ENCODE data around the gene AP1B1.
"Not testable (repeated sequence)": the region's sequence is repeated elsewhere in the genome, so short reads cannot be mapped to it uniquely, and the experiment has no call there.

AP1B1 gene

DNA sequence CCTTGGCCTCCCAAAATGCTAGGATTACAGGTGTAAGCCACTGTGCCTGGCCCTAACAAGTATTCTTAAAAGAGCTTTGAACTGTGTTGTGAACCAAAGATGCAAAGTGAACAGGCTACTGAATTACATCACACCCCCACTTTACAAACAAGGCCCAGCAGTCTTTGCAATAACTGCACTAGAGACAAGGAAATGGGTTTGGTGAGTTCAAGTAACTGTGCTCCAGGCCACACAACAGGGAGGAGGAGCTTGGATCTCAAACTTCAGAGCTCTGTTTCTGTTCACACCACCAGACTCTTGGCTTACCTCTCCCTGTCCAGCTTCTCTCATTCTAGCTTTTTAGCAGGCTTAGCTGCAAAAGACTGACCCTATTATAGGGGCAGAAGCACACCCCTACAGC lies 42.4 kb downstream of the AP1B1 start:
- H3K4me3 ChIP-seq (ENCODE audit: low read length), result no peak overlapping the region
- no peaks in the 10 kb centered on the region for H3K4me1 ChIP-seq (ENCODE audit: insufficient read depth, low read length)
- no peaks in the 10 kb centered on the region for H3K9me3 ChIP-seq (ENCODE audit: insufficient read depth, low read depth, low read length)
- no peak overlapping the region for H3K27ac ChIP-seq (ENCODE audit: low read length)
- H3K9ac ChIP-seq (ENCODE audit: low read depth, low read length), result no peak overlapping the region
- H3K36me3 ChIP-seq (ENCODE audit: insufficient read depth, low read depth, low read length), result peaks cover 89% of the 10 kb centered on the region
- H3K27me3 ChIP-seq (ENCODE audit: insufficient read depth, low read length), result no peaks in the 10 kb centered on the region

DNA sequence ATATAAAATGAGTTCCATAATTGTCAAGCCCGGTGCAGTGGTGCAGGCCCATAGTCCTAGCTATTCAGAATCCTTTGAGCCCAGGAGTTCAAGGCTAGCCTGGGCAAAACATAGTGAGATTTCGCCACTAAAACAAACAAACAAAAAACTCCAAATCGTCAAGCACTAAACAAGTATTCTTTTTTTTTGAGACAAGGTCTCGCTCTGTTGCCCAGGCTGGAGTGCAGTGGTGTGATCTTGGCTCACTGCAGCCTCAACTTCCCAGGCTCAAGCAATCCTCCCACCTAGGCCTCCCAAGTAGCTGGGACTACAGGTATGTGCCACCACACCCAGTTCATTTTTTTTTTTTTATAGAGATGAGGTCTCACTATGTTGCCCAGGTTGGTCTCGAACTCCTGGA lies 43.5 kb downstream of the AP1B1 start:
- H3K27ac ChIP-seq (ENCODE audit: low read length); H3K9ac ChIP-seq (ENCODE audit: low read depth, low read length); H3K4me3 ChIP-seq (ENCODE audit: low read length); H3K27me3 ChIP-seq (ENCODE audit: insufficient read depth, low read length); H3K4me1 ChIP-seq (ENCODE audit: insufficient read depth, low read length); H3K9me3 ChIP-seq (ENCODE audit: insufficient read depth, low read depth, low read length): not testable (repeated sequence)
- H3K36me3 ChIP-seq (ENCODE audit: insufficient read depth, low read depth, low read length), result peaks cover 88% of the 10 kb centered on the region

DNA sequence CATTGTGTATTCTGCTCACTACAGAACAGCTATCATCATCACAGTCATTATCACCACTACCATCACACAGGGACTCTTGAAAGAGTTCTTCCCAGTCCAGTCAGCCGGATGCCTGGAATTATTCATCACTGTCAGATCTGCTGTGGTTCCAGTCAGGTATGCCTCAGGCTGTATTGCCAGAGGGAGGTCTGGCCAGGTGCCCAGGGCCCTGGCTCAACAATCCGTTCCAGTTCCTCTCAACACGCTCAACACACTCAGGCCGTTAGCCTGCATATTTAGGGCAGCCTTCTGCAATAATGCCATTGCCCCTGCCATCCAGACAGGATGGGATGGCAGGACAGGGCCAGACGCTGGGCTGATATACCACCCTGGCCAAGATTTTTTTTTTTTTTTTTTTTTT lies 44.2 kb downstream of the AP1B1 start:
- Histone ChIP-seq H3K36me3 (ENCODE audit: insufficient read depth, low read depth, low read length) (peaks cover 89% of the 10 kb centered on the region), H3K9ac (ENCODE audit: low read depth, low read length) (no peak overlapping the region), H3K27ac (ENCODE audit: low read length) (no peak overlapping the region)

DNA sequence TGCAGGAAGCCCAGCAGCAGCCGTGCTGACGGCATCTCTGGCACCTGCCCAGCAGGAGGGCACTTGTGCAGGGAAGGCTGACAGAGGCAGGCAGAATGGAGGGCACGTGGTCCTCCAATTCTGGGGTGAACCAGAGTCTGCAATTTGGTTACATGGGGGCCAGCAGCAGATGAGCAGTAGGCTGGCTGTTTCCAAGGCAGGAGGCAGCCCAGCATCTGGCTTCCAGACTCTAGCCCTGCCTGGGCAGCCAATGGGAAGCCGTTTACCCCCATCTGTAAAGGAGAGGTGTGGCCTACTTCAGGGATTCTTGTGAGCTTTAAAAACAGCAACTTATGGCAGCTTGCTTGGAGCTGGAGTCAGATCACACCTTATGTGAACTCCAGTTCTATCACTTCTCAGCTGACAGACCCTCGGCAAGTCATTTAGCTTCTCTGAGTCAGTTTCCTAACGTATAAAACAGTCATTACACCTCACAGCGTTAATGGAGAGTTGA lies 45.0 kb downstream of the AP1B1 start:
- H3K27ac ChIP-seq (ENCODE audit: low read length), result no peak overlapping the region

More for the DNA sequence above, 44.2 kb downstream of the AP1B1 start:
- Histone ChIP-seq H3K9me3 (ENCODE audit: insufficient read depth, low read depth, low read length) (no peaks in the 10 kb centered on the region), H3K27me3 (ENCODE audit: insufficient read depth, low read length) (no peaks in the 10 kb centered on the region), H3K4me1 (ENCODE audit: insufficient read depth, low read length) (no peaks in the 10 kb centered on the region), H3K4me3 (ENCODE audit: low read length) (no peak overlapping the region)

DNA sequence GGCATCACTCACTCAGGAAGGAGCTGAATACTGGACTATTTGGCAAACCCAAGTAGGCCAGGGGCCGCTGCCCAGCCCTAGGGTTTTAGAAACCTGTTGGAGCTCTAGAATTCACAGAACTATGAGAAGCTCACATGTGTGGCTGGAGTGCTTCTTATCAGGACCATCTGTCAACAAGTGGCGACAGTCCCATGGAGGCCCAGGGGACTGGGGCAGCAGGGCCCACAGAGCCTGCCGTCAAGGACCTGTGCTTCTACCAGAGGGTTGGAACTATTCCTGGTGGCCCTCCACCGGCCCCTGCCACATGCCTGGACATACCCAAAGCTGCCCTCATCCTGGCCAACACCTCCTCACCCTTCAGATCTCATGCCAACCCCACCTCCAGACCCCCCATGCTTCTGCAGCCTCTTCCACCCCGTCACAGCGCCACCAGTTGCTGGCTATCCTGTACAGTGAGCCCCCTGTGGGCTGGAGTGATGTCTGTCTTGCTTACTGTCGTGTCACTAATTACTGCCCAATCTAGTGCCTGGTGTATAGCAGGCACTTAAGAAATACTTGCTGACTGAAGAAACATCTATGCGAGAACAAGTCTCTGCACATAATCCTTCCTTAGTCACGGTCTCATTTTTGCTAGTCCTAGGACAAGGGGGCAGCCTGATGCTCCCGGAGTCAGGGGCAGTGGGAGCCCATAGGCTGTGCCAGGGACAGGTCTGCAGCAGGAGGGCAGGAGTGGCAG lies 45.6 kb downstream of the AP1B1 start:
- no peak overlapping the region for H3K4me3 ChIP-seq (ENCODE audit: low read length)
- H3K36me3 ChIP-seq (ENCODE audit: insufficient read depth, low read depth, low read length), result peaks cover 89% of the 10 kb centered on the region
- no peaks in the 10 kb centered on the region for H3K4me1 ChIP-seq (ENCODE audit: insufficient read depth, low read length)
- H3K9ac ChIP-seq (ENCODE audit: low read depth, low read length), result no peak overlapping the region
- H3K9me3 ChIP-seq (ENCODE audit: insufficient read depth, low read depth, low read length), result no peaks in the 10 kb centered on the region
- H3K27ac ChIP-seq (ENCODE audit: low read length), result no peak overlapping the region
- no peaks in the 10 kb centered on the region for H3K27me3 ChIP-seq (ENCODE audit: insufficient read depth, low read length)

More for the DNA sequence above, 45.0 kb downstream of the AP1B1 start:
- H3K27me3 ChIP-seq (ENCODE audit: insufficient read depth, low read length), result no peaks in the 10 kb centered on the region
- H3K4me1 ChIP-seq (ENCODE audit: insufficient read depth, low read length), result no peaks in the 10 kb centered on the region
- no peak overlapping the region for H3K9ac ChIP-seq (ENCODE audit: low read depth, low read length)
- H3K36me3 ChIP-seq (ENCODE audit: insufficient read depth, low read depth, low read length), result peaks cover 89% of the 10 kb centered on the region
- H3K9me3 ChIP-seq (ENCODE audit: insufficient read depth, low read depth, low read length), result no peaks in the 10 kb centered on the region
- no peak overlapping the region for H3K4me3 ChIP-seq (ENCODE audit: low read length)

DNA sequence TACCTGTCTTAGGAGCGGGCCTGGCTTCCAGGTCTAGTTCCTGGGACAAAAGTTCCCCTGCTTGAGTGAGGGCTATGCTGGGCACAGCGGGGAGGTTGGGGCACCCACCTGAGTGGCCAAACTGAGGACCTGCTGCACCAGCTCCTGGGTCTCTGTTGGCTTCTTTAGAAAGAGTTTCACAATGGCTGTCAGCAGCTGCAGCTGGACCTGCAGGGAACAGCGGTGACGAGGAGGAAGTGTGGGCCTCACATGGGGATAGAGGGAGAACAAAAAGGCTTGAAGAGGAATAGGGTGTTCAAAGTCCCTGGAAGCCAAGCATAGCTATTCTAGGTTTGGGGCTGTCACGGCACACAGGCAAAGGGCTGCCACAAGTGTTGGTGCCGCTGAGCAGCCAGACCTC lies 46.2 kb downstream of the AP1B1 start:
- Histone ChIP-seq H3K27ac (ENCODE audit: low read length) (no peak overlapping the region), H3K4me1 (ENCODE audit: insufficient read depth, low read length) (no peaks in the 10 kb centered on the region), H3K4me3 (ENCODE audit: low read length) (no peak overlapping the region), H3K36me3 (ENCODE audit: insufficient read depth, low read depth, low read length) (peaks cover 85% of the 10 kb centered on the region), H3K27me3 (ENCODE audit: insufficient read depth, low read length) (no peaks in the 10 kb centered on the region), H3K9ac (ENCODE audit: low read depth, low read length) (no peak overlapping the region), H3K9me3 (ENCODE audit: insufficient read depth, low read depth, low read length) (no peaks in the 10 kb centered on the region)

DNA sequence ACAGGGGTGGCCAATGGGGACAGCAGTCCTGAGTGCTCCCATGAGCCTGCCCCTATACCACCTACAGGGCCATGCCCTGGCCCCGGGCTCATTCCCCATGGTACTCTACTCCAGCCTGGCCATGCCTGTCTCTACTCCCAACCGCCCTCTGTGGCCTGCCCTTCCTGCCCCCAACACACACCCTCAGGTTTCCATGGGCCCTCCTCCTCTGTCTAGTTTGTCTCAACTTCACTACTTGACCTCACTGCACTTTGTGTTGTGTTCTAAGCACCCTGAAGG lies 46.6 kb downstream of the AP1B1 start:
- H3K36me3 ChIP-seq (ENCODE audit: insufficient read depth, low read depth, low read length), result peaks cover 85% of the 10 kb centered on the region
- H3K27ac ChIP-seq (ENCODE audit: low read length), result no peak overlapping the region
- no peak overlapping the region for H3K9ac ChIP-seq (ENCODE audit: low read depth, low read length)
- no peak overlapping the region for H3K4me3 ChIP-seq (ENCODE audit: low read length)
- no peaks in the 10 kb centered on the region for H3K4me1 ChIP-seq (ENCODE audit: insufficient read depth, low read length)
- no peaks in the 10 kb centered on the region for H3K27me3 ChIP-seq (ENCODE audit: insufficient read depth, low read length)
- no peaks in the 10 kb centered on the region for H3K9me3 ChIP-seq (ENCODE audit: insufficient read depth, low read depth, low read length)

DNA sequence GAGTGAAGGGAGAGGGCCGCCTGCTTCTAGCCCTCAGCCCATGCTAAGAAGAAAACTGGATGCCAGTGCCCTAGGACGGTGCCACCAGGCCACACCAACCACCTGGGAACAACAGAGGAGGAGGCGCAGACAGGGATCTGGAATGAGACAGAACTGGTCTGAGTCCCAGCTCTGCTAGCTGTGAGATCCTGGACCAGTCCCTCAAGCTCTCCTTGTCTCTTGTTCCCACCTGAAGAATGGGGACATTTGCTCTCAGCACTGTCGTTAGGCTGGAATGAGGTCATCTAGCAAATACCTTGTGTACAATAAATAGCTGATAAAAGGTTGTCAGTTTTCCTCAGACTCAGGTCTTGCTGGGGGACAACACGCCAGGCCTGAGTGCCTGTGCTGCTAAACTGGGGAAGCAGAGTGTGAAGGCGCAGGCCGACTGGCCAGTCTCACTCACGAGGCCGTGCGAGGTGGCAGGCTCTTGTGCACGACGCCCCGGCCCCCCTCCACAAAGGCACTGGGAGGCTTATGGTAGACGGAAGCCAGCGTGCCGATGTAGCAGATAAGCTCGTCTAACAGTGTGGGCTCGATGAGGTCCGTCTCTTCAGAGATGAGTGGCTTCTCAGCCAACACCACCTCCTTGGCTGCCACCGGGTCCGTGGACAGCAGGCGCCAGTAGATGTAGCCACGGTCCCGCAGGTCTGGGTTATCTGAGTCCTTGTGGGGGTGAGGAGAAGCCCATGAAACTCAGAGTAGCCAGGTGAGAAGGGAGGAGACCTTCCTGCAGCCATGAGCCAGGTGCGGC lies 47.1 kb downstream of the AP1B1 start:
- H3K9me3 ChIP-seq (ENCODE audit: insufficient read depth, low read depth, low read length), result no peaks in the 10 kb centered on the region
- H3K4me3 ChIP-seq (ENCODE audit: low read length), result no peak overlapping the region
- no peak overlapping the region for H3K27ac ChIP-seq (ENCODE audit: low read length)
- no peaks in the 10 kb centered on the region for H3K27me3 ChIP-seq (ENCODE audit: insufficient read depth, low read length)
- no peaks in the 10 kb centered on the region for H3K4me1 ChIP-seq (ENCODE audit: insufficient read depth, low read length)
- H3K36me3 ChIP-seq (ENCODE audit: insufficient read depth, low read depth, low read length), result peaks cover 83% of the 10 kb centered on the region
- no peak overlapping the region for H3K9ac ChIP-seq (ENCODE audit: low read depth, low read length)

DNA sequence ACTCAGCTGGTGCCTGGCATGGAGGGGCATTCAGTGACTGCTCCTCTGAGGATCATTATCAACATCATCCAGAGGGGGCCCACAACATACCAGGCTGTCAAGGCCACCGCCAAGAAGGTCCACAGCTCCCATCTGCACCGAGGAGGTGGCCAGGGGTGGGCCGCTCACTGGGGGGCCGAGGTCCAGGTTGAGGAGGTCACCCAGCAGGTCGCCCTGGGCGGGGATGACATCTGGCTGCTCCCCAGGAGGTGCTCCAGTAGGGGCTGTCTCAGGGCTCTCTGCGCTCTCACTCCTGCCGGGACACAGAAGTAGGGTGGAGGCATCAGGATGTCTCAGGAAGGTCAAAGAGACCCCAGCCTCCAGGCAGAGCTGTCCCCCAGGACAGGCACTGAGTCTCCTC lies 47.8 kb downstream of the AP1B1 start:
- Histone ChIP-seq H3K4me1 (ENCODE audit: insufficient read depth, low read length) (no peaks in the 10 kb centered on the region), H3K27ac (ENCODE audit: low read length) (no peak overlapping the region), H3K4me3 (ENCODE audit: low read length) (no peak overlapping the region), H3K36me3 (ENCODE audit: insufficient read depth, low read depth, low read length) (peaks cover 84% of the 10 kb centered on the region), H3K9ac (ENCODE audit: low read depth, low read length) (no peak overlapping the region), H3K27me3 (ENCODE audit: insufficient read depth, low read length) (no peaks in the 10 kb centered on the region), H3K9me3 (ENCODE audit: insufficient read depth, low read depth, low read length) (no peaks in the 10 kb centered on the region)

DNA sequence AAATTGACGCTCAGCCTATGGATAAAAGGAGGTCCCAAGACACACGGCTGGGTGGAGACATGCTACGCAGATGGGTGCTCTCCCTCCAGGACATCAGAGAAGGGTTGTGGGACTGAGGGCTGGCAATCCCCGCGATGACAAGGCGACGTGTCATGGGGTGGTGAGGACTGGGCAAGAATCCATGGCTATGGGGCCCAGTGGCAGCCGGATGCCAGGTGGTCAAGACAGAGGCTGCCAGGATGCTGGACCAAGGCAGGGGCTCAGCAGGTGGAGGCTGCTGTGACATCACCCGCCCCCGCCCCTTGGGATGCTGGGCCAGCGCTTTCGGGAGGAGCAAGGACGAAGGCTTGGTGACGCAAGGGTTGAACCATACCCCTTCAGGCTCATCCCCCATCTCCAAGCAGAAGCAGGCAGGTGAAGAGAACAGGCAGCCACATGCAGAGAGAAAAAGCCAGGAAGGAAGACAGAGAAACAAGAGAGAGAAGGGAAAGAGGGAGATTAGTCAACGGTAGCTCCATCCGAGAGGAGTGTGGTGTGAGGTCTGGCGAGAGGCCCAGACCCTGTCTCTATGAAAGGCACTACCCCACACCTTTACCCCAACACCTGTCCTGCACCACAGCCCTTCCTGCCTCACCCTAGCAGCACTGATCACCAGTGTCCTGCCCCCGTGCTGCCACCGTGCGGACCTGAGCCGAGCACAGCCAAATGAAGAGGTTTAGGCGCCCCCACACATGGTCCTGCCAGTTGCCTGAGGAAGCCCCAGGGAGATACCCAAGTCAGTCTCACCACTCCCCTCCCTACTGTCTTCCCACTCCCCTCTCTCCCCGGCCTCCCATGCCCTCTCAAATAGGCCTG lies 48.8 kb downstream of the AP1B1 start:
- Histone ChIP-seq H3K36me3 (ENCODE audit: insufficient read depth, low read depth, low read length) (peaks cover 88% of the 10 kb centered on the region), H3K9ac (ENCODE audit: low read depth, low read length) (no peak overlapping the region), H3K4me1 (ENCODE audit: insufficient read depth, low read length) (no peaks in the 10 kb centered on the region), H3K27ac (ENCODE audit: low read length) (no peak overlapping the region), H3K4me3 (ENCODE audit: low read length) (no peak overlapping the region), H3K9me3 (ENCODE audit: insufficient read depth, low read depth, low read length) (no peaks in the 10 kb centered on the region), H3K27me3 (ENCODE audit: insufficient read depth, low read length) (no peaks in the 10 kb centered on the region)

DNA sequence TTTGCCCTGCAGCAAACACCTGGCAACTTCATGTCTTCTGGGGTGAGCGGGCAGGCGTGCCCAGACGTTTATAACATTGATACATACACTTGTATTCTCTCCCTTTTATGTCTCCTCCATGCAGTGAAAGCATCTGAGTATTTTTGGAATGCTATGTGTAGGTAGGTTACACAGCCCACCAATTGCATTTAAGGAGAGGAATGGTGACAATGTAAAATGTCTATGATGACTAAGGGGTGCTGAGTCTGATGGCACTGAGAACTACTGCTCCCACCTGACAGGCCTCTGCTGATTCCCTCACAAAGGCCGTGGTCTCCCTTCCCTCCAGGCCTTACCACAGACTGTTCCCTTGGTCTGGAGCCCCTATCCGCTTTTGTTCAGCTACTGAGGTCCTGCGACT lies 50.0 kb downstream of the AP1B1 start:
- peaks cover 86% of the 10 kb centered on the region for H3K36me3 ChIP-seq (ENCODE audit: insufficient read depth, low read depth, low read length)
- H3K9me3 ChIP-seq (ENCODE audit: insufficient read depth, low read depth, low read length), result no peaks in the 10 kb centered on the region
- no peak overlapping the region for H3K4me3 ChIP-seq (ENCODE audit: low read length)
- no peak overlapping the region for H3K27ac ChIP-seq (ENCODE audit: low read length)
- H3K4me1 ChIP-seq (ENCODE audit: insufficient read depth, low read length), result no peaks in the 10 kb centered on the region
- H3K9ac ChIP-seq (ENCODE audit: low read depth, low read length), result no peak overlapping the region
- no peaks in the 10 kb centered on the region for H3K27me3 ChIP-seq (ENCODE audit: insufficient read depth, low read length)

All from iPS-20b (cell line).